Subcutaneous abdominal adipose tissue (tissue), 5 donors: Measurements from ENCODE around the gene COX7A2L.
"Not testable (repeated sequence)": the region's sequence is repeated elsewhere in the genome, so short reads cannot be mapped to it uniquely, and the experiment has no call there.

Experiments used
- H3K27ac ChIP-seq: one replicate; pipeline ENCODE4 v1.7.0; 2013; ENCODE audit warnings: low read depth, mild to moderate bottlenecking, inconsistent platforms, low read length, moderate library complexity
- H3K27me3 ChIP-seq, 5 donors: one replicate each; pipeline ENCODE4 v1.7.0; 2013; ENCODE audit warnings: low read length in 5 of 5, inconsistent platforms in 1 of 5; ENCODE audit not compliant: control insufficient read depth in 5 of 5, insufficient read depth in 4 of 5
- H3K36me3 ChIP-seq, 5 donors: one replicate each; pipeline ENCODE4 v1.7.0; 2013; ENCODE audit warnings: low read length in 5 of 5; ENCODE audit not compliant: control insufficient read depth in 5 of 5, insufficient read depth in 5 of 5
- H3K4me1 ChIP-seq, 5 donors: one replicate each; pipeline ENCODE4 v1.7.0; 2013; ENCODE audit warnings: low read length in 5 of 5, mild to moderate bottlenecking in 3 of 5, moderate library complexity in 1 of 5; ENCODE audit not compliant: control insufficient read depth in 5 of 5, insufficient read depth in 5 of 5
- H3K4me3 ChIP-seq, 5 donors: one replicate each; pipeline ENCODE4 v1.7.0; 2013; ENCODE audit warnings: low read length in 5 of 5, low read depth in 1 of 5
- H3K9ac ChIP-seq, 5 donors: one replicate each; pipeline ENCODE4 v1.7.0; 2013; ENCODE audit warnings: low read length in 5 of 5, mild to moderate bottlenecking in 4 of 5, moderate library complexity in 3 of 5
- H3K9me3 ChIP-seq, 5 donors: one replicate each; pipeline ENCODE4 v1.7.0; 2013; ENCODE audit warnings: low read length in 5 of 5; ENCODE audit not compliant: control insufficient read depth in 5 of 5
- donor health status: healthy.
- donor health status: healthy.
- donor health status: healthy.
- donor health status: healthy.
- donor health status: healthy.

COX7A2L gene

DNA sequence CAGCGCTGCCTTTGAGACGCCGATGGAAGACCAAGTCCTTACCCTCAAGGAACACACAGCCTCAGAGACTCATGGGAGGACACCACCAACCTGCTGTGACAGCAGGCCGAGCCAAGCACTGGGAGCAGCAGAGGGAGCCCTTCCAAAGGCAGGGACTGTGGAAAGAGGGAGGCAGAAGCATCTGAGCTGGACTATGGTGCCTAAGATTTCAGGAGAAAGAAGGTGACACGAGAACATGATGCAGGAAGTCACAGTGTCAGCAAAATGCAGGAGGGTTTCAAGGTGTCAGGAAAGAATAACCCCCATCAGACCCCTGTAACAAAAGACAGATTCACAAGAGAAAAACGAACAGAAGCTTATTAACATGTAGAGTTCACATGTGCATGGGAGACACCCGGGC lies 24.2 kb upstream of the COX7A2L start:
- Histone ChIP-seq H3K4me1 (no peaks in the 10 kb centered on the region), H3K36me3 (no peaks in the 10 kb centered on the region), H3K4me3 (no peak overlapping the region), H3K27ac (no peak overlapping the region), H3K9me3 (no peaks in the 10 kb centered on the region), H3K27me3 (no peaks in the 10 kb centered on the region), H3K9ac (no peak overlapping the region)

DNA sequence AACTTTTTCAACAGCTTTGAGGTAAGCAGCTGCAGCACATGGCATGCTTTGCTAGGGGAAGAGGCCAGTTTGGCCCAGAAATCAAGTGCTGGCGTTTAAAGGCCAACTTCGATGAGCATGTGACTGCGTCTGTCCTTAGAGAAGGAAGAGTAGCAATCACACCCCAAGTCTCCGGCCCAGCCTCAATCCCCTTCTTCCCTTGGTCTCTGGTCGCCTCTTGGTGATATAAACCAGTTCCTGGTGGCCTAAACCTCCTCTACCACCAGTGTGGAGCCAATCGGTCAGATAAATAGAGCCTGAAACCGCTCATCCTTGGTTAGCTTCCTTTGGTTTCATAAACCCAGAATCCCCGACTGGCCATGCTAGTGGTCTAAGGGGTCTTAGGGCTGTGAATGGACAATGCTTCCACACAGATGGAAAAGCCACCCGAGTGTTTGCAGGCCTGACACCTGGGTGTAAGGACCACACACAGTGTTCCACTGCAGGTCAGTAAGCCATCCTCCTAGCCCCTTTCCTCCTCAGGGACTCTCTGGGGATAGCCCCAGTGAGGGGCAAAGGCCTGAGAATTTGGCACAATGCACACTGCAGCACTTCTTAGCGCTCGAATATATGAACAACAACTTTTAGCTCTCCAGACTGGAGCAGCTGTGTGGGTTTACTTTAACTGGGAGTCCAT lies 23.0 kb upstream of the COX7A2L start:
- no peak overlapping the region for H3K4me3 ChIP-seq
- H3K9ac ChIP-seq: no peak overlapping the region
- no peaks in the 10 kb centered on the region for H3K27me3 ChIP-seq
- no peak overlapping the region for H3K27ac ChIP-seq
- no peaks in the 10 kb centered on the region for H3K36me3 ChIP-seq
- H3K4me1 ChIP-seq: no peaks in the 10 kb centered on the region
- H3K9me3 ChIP-seq: no peaks in the 10 kb centered on the region

DNA sequence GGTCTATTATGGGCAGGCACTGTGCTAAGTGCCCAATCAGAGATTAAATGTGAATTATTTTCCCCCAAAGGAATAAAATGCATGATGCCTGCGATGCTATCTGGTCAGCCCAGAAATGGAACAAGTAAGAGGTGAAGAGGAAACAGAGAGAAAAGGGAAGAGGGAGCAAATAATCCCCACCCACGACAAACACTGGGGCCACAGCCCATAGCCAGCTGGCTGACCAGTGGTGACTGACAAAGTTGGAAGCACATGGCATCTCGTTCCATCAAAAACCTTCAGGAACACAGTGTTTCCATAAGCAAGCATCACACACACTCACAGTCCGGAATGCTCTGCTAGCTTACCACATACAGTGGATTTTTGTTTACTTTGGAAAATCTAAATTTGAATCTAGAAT lies 21.1 kb upstream of the COX7A2L start:
- H3K9ac ChIP-seq: no peak overlapping the region
- H3K9me3 ChIP-seq: no peaks in the 10 kb centered on the region
- no peaks in the 10 kb centered on the region for H3K4me1 ChIP-seq
- H3K36me3 ChIP-seq: no peaks in the 10 kb centered on the region
- H3K27ac ChIP-seq: no peak overlapping the region
- no peak overlapping the region for H3K4me3 ChIP-seq
- no peaks in the 10 kb centered on the region for H3K27me3 ChIP-seq

DNA sequence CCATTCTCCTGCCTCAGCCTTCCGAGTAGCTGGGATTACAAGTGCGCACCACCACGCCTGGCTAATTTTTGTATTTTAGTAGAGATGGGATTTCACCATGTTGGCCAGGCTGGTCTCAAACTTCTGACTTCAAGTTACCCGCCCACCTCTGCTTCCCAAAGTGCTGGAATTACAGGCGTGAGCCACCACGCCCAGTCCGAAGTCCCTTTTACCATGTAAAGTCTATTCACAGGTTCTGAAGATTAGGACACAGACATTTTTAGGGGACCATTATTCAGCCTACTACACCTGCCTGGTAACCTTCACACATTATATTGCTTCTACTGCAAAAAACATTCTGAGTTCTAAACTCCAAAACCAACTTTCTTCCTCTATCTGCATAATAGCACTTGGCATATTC lies 19.0 kb upstream of the COX7A2L start:
- H3K9me3 ChIP-seq, H3K27ac ChIP-seq, H3K27me3 ChIP-seq, H3K4me1 ChIP-seq, H3K36me3 ChIP-seq, H3K9ac ChIP-seq, H3K4me3 ChIP-seq: not testable (repeated sequence)

DNA sequence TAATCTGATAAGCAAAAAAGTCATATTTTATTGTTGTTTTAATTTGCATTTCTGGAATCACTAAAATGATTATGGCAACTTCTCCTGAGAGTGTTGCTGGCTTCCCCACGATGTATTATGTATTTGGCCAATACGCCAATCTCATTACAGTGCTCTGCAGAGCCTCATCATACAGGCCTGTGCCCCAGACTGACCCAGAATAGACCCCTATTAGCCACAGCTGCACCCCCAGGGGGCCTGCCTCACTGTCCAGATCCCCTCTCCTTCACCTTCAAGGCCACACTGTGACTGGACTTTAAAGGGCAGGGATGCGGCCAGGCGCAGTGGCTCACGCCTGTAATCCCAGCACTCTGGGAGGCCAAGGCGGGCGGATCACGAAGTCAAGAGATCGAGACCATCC lies 17.4 kb upstream of the COX7A2L start:
- Histone ChIP-seq H3K27ac (no peak overlapping the region), H3K9ac (no peak overlapping the region), H3K4me1 (peaks cover 0 to 6% (median 0%) of the 10 kb centered on the region in 5 donors), H3K4me3 (no peak overlapping the region), H3K9me3 (no peaks in the 10 kb centered on the region), H3K27me3 (no peaks in the 10 kb centered on the region), H3K36me3 (no peaks in the 10 kb centered on the region)

DNA sequence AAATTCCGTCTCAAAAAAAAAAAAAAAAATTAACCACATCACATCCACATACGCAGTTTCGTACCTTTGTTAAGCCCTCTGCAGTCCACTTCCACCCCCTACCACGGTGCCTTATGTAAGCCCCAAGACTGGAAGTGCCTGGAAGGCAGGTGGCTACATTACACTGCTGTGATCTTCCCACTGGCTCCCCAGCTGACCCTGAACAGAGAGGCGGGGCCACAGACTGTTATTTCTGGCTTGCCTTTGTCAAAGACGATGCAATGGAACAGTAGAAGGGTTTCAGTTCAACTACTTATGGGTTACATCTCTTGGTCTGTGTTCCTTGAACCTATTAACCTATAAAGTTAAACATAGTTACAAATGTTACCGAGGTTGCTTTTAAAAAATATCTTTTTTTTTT lies 15.7 kb upstream of the COX7A2L start:
- Histone ChIP-seq H3K4me3 (no peak overlapping the region), H3K27ac (no peak overlapping the region), H3K4me1 (peaks cover 0 to 6% (median 0%) of the 10 kb centered on the region in 5 donors), H3K9me3 (no peaks in the 10 kb centered on the region), H3K27me3 (no peaks in the 10 kb centered on the region), H3K9ac (no peak overlapping the region), H3K36me3 (no peaks in the 10 kb centered on the region)

DNA sequence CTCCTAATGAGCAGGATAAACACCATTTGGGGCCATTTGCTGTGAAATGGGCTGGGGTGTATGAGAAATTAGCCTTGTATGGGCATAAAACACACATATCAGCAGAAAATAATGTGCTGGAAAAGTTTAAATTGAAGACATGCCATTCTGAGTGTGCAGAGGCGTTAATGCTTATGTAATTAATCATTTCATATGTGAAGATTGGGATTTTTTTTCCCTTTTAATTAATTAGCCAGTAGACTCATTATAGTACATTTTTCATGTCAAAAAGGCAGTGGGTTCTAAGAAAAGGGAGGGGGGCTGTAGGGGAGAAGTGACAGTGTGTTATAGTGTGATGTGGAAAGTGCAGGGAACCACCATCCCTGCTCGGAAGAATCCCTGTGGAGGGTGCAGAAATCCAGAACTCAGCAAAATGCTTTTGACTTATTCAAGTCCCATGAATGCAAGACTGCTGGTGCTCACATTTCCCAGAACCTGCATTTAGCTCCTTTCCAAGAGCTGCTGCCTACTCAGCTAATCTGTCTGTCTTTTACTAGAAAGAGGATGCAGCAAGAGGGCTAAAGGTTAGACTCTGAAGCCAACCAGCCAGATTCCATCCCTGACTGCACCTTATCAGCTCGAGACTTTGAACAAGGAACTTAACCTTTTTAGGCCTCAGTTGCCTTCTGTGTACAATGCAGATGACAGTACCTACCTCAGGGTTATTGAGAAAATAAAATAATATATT lies 11.6 kb upstream of the COX7A2L start:
- no peak overlapping the region for H3K27ac ChIP-seq

DNA sequence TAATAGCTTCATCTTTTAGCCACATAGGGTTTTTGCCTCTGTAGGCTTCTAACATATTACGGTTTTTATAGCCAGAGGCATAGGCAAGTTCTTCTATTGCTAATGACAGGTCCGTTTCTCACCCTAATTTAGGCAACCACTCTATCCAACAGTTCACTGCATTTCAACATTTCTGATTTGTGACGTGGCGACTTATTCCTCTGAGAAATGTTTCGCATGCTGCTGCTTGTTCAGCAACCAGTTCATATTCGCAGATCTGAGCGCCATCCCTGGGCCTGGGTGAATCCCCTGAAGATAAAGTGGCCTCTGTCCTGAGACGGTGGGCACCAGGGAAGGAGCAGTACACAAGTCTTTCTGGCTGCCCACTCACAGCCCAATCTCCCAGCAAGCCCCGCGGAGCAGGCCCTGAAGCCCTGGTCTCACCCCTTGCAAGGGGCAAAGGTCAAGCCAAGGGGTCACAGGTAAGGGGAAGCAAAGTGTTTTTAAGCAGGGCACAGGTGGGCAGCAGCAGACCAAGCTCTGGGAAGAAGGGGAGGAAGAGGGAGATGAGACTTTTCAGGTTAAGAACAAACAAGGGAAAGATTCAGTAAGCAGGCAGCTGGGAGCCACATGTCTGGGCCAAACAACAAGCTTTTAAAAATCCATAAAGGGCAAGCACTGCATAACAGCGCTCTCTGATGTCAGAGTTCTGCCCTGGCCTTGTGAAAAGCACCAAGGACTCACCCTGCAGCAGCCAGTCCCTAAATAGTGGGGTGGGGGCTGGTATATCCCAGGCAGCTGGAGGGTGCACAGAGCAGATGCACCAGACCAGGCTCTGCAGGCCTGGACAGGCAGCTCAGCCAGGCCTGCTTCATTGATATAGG lies 10.8 kb upstream of the COX7A2L start:
- H3K9ac ChIP-seq: peak overlapping the region in 1 of 5 donors; percentile 39
- no peaks in the 10 kb centered on the region for H3K36me3 ChIP-seq
- peaks cover 0 to 25% (median 5%) of the 10 kb centered on the region in 5 donors for H3K4me1 ChIP-seq
- peaks cover 0 to 2% (median 0%) of the 10 kb centered on the region in 5 donors for H3K27me3 ChIP-seq
- no peaks in the 10 kb centered on the region for H3K9me3 ChIP-seq
- no peak overlapping the region for H3K4me3 ChIP-seq
- no peak overlapping the region for H3K27ac ChIP-seq

More for the DNA sequence above, 11.6 kb upstream of the COX7A2L start:
- peaks cover 0 to 19% (median 3%) of the 10 kb centered on the region in 5 donors for H3K4me1 ChIP-seq
- H3K9ac ChIP-seq: no peak overlapping the region
- no peaks in the 10 kb centered on the region for H3K27me3 ChIP-seq
- no peak overlapping the region for H3K4me3 ChIP-seq
- H3K9me3 ChIP-seq: no peaks in the 10 kb centered on the region
- no peaks in the 10 kb centered on the region for H3K36me3 ChIP-seq

DNA sequence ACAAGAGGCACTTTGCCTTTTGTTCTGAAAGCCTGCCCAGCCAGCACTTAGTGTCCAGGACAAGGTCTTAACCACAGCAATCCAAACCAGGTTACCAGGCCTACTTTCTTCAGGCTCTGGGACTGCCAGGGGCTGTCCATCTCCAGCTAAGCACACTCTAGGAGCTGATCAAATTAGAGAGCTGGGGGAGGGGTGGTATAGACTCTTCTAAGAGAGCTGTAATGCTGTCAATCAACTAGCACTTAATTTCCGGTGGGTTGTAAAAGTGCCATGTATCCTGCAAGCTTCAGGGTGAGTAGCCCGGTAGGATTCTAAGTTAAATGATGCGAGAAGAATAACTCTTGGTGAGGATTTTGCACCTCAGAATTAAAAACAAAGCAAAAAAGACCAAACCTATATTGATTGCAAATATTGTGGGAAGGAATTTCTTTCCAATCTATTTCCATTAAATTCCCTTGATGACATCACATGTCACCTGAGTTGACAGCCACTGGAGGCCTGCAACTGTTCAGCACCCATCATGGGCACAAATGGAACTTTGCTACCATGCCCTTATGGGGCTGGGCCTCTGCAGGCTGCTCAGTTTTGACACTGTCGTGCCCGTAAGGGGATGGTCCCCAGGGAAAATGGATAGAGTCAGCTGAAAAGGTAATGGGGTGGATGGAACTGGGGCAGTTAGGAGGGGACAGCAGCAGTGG lies 8.7 kb upstream of the COX7A2L start:
- no peaks in the 10 kb centered on the region for H3K9me3 ChIP-seq
- no peak overlapping the region for H3K9ac ChIP-seq
- no peak overlapping the region for H3K4me3 ChIP-seq
- peaks cover 0 to 19% (median 5%) of the 10 kb centered on the region in 5 donors for H3K4me1 ChIP-seq
- H3K36me3 ChIP-seq: no peaks in the 10 kb centered on the region
- H3K27me3 ChIP-seq: peaks cover 0 to 4% (median 0%) of the 10 kb centered on the region in 5 donors
- H3K27ac ChIP-seq: no peak overlapping the region
